COLO668 (cell line): ENCODE measurements around the gene DALRD3.

Experiments used
- DNase-seq: peaks from one replicate; lab custom pipeline; 2025; ENCODE audit not compliant: unreplicated experiment; lab: John Stamatoyannopoulos, UW

DALRD3 gene, protein sequence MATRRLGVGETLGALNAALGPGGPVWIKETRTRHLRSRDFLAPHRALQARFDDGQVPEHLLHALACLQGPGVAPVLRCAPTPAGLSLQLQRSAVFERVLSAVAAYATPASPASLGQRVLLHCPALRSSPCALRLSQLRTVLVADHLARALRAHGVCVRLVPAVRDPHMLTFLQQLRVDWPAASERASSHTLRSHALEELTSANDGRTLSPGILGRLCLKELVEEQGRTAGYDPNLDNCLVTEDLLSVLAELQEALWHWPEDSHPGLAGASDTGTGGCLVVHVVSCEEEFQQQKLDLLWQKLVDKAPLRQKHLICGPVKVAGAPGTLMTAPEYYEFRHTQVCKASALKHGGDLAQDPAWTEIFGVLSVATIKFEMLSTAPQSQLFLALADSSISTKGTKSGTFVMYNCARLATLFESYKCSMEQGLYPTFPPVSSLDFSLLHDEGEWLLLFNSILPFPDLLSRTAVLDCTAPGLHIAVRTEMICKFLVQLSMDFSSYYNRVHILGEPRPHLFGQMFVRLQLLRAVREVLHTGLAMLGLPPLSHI

DNA sequence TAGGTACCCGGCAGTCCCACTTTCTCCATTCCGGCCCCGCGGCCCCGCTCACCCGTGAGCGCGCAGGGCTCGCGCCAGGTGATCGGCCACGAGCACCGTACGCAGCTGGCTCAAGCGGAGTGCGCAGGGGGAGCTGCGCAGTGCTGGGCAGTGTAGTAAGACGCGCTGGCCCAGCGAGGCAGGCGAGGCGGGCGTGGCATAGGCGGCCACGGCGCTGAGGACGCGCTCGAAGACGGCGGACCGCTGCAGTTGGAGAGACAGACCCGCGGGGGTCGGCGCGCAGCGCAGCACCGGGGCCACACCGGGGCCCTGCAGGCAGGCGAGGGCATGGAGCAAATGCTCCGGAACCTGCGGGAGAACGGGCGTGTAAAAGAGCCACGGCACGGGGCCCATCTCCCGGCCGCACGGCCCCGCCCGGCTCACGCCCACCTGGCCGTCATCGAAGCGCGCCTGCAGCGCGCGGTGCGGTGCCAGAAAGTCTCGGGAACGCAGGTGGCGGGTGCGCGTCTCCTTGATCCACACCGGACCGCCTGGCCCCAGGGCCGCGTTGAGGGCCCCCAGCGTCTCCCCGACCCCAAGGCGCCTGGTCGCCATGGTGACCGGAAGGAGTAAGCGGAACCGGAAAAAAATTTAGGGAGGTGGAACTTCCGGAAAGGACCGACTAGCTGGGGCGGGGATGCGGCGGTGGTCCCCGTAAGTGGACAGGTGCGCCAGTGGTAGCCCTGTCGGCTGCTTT, at the start of gene DALRD3:
DALRD3 (minus strand) TSS at position 610 of the 736 bp plus-strand sequence; CDS start at position 594, 16 bp downstream.
- DNase-seq = peak; percentile 71

DNA sequence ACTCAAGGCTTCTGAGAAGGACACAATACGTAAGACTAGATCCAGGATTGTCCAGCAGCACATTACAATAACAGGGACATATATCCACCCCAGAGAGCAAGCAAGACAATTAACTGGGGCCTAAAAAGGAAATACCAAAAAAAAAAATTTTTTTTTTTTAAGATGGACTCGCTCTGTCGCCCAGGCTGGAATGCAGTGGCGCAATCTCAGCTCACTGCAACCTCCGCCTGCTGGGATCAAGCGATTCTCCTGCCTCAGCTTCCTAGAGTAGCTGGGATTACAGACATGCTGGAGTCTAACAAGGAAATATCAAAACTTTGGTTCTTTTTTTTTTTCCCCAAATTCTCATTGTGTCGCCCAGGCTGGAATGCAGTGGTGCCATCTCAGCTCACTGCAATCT, 39.6 kb upstream of the DALRD3 start:
- DNase-seq = no peak

DNA sequence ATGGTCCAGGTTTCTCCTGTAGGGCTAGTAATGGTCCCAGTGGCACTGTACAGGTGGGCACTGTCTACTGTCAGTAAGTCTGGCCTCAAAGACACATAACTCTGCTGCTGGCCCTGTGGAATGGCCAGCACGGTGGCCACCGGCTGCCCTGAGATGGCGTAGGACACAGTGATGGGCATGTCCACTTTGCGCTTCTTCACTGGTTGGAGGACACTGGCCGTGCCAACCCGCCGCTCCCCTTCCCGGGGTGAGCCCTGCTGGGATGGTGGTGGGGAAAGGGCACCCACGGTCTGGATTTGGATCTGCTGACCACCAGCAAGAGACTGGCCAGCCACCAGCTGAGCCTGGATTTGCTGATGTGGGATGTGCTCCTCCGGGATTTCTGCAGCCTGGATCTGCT, 38.9 kb upstream of the DALRD3 start:
- no peak for DNase-seq

DNA sequence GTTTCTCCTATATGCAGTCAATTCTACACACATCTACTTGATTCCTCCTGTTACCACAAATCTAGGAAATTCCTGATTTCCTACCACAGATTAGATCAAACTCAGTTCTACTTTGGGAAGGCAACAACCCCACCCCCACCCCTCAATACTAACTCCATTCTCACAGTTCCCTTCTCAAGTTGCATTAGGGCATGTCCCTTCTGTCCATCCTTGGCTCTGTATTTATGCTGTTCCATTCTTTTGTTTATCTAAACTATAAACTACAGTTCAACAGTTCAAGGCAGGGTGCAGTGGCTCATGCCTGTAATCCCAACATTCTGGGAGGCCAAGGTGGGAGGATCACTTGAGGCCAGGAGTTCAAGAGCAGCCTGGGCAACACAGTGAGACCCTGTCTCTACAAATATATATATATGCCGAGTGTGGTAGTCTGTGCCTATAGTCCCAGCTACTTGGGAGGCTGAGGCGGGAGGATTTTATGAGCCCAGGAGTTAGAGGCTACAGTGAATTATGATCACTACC, 36.0 kb upstream of the DALRD3 start:
- no peak for DNase-seq

- DNase-seq = no peak
These were observed 35.2 kb upstream of the DALRD3 start for GRCh38 chr3:49053543-49053942.

GRCh38 chr3:49035281-49035680, 16.9 kb upstream of the DALRD3 start:
- no peak for DNase-seq

GRCh38 chr3:49034650-49035049, 16.3 kb upstream of the DALRD3 start:
- no peak for DNase-seq

- no peak for DNase-seq
These were observed 14.4 kb upstream of the DALRD3 start for GRCh38 chr3:49032646-49033304.

DNA sequence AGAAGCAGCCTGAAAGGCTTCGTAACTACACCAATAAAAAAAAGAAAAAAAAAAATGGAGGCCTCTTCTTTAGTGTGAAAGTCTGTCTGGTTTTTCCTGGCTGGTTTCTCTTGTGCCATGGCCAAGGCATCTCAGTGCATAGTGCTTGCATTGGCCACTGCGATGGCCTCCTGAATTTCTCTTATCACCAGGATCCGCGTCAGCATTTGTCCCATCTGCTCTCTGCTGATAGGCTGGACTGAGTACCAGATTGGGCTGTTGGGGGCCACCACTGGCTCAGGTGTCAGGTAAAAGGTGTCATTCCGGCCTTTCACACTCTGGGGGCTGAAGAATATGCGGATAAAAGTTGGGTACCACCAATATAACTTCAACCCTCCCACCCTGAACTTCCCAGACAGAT, 11.9 kb upstream of the DALRD3 start:
- DNase-seq = no peak

GRCh38 chr3:49029563-49029884, 11.1 kb upstream of the DALRD3 start:
- no peak for DNase-seq

- DNase-seq = peak; percentile 91
These were observed 10.5 kb upstream of the DALRD3 start, which contains the start of gene IMPDH2 for GRCh38 chr3:49028673-49029562. Gene IMPDH2, minus strand, starts transcription at chr3:49029398. Its CDS starts 48 bp downstream, at chr3:49029350.

DNA sequence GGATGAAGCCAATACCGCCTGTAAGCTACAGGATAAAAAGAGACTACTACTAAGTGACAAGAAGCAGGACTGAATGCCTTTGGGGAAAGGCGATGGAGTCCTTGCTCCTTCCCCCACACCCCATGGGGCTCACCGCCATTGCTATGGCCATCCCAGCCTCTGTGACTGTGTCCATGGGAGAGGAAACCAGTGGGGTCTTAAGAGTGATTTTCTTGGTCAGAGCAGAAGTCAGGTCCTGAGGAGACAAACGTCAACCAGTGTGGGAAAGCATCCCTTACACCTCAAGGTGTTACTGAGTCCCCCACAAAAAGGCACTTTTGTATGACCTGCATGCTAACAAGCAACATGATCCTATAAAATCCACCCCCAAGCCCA, 9.9 kb upstream of the DALRD3 start:
- DNase-seq = no peak

DNA sequence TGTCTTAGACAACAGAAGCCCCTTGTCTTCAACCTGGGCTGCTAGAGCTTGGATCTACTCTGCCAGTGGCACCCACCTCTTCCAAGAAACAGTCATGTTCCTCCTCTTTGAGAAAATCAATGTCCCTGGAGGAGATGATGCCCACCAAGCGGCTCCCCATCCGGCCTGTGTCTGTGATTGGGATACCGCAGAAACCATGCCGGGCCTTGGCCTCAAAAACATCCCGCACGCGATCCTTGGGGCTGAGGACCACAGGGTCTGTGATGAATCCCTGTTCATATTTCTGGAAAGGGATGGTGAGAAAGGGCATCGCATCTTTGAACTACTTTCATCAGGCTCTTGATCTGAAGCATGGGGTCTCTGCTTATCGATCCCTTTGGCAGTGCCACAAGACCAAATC, 9.3 kb upstream of the DALRD3 start:
- no peak for DNase-seq

DNA sequence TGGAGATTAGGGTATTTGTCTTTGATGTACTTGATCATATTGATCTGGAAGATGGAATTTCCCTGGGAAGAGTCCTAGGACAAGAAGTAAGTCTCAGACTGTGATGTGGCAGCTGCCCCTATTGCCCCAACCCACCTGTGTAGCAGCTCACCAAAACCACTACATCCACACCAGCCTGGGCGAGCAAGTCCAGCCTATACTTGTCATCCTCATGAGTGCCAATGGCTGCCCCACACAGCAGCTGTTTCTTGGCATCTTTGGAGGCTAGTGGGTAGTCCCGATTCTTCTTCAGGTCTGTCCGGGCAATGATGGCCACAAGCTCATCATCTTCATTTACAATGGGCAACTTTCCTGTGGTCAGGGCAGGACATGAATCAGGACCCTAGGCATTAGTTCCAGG, 8.2 kb upstream of the DALRD3 start:
- no peak for DNase-seq

DNA sequence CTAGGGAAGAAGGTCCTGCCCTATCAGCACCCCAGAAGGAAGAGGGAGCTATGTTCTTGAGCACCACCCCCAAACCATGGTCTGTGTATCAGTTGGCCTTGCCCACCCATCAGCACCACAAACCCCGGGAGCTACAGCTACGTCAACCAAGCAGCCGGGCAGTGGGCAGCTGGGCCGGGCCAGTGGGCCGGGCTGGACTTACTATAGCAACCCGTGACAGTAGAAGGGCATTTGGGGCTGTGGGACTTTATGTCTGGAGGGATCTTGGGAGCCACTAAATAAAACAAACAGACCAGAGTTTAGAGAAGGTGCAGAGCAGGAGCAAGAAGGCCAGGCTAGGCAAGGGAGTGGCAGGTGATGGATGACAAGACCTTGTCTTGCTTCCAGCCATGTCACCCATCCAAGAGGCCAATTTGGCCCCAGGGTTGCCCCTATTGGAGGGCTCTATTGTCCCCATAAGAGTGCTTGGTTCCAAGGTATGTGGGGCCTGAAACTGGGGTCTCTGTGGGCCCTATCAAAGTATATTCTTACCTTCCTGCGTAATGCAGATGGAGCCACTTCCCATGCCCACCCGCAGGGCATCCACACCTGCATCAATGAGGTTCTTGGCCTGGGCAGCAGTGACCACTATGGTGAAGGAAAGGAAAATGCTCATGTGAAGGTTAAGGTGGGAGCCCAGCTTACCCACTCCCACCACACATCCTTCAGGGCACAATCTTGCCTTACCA, 7.6 kb upstream of the DALRD3 start:
- no peak for DNase-seq

DNA sequence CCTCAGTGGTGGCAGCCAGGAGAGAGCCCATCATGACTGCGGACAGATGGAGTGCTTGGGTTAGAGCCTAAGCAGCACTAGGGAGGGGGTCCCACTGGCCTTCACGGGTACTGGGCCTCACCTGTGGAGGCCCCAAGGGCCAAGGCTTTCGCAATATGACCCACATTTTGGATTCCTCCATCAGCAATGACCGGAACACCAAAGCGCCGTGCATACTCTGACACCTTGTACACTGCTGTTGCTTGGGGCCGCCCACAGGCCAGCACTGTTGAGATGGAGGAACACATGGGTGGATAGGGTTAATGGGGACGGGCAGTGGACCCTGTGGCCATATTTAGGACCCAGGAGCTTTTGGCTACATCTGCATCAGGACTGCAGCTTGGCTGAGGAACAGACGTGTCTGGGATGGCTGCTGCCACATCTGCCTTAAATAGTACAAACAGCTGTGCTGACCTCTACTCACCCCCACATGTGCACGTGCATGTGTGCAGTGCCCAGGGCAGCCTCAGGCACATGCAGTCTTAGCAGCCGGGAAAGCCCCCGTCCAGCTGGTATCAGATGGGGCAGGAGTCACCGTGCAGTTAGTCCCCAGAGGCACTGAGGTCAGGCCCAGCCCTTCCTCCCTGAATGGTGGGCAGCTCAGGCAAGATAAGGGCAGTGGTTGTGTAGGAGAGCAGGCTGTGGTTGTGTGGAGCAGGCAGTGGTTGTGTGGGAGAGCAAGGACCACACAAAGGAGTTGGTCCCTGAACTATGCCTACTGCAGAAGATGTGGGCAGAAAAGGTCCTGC, 6.8 kb upstream of the DALRD3 start:
- DNase-seq = no peak

GRCh38 chr3:49024449-49024848, 6.1 kb upstream of the DALRD3 start:
- no peak for DNase-seq

DNA sequence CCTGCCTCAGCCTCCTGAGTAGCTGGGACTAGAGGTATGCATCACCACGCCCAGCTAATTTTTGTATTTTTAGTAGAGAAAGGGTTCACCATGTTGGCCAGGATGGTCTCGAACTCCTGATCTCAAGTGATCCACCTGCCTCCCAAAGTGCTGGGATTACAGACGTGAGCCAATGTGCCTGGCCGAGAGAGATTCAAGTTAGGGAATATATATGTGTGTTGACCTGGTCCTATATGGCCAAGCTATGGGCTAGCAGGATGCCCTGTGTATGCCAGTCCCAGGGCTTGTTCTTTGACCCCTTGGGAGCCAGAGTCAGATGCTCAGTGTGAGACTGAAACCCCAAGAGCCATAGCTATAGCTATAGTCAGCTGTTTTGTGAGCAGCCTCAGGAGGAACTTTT, 5.4 kb upstream of the DALRD3 start:
- no peak for DNase-seq

- peak; percentile 11 for DNase-seq
These were observed 4.3 kb upstream of the DALRD3 start for GRCh38 chr3:49022688-49023171.
